GM12874 (cell line): ENCODE data around the gene ETV5.

Experiments used
- TF ChIP-seq, protein P1 (sequence below): IDR thresholded peaks from 2 replicates; pipeline ENCODE4 v1.5.1; 2011; ENCODE audit warnings: low read depth, mild to moderate bottlenecking, control low read depth, low read length, moderate library complexity; ENCODE audit not compliant: insufficient read depth

Gene ETV5

DNA sequence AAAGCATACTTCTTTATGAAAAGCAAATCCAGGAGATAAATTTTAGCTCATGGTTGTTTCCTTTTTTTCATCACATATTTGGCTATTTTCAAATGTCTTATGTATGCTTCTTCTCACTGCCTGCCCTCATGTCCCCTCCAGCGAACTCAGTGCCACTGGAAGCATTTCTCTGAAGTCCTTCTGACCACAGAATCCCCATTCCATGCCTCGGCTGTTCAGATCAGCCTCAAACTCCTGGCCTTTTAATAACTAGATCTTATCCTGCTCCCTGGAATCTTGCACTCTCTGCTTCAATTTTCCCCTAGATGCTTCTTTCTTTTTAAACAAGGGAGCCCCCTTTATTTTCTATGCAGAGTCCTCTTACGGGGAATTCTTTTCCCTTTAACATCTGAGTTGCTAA lies 10.1 kb downstream of the ETV5 start:
- TF ChIP-seq, protein P1, sequence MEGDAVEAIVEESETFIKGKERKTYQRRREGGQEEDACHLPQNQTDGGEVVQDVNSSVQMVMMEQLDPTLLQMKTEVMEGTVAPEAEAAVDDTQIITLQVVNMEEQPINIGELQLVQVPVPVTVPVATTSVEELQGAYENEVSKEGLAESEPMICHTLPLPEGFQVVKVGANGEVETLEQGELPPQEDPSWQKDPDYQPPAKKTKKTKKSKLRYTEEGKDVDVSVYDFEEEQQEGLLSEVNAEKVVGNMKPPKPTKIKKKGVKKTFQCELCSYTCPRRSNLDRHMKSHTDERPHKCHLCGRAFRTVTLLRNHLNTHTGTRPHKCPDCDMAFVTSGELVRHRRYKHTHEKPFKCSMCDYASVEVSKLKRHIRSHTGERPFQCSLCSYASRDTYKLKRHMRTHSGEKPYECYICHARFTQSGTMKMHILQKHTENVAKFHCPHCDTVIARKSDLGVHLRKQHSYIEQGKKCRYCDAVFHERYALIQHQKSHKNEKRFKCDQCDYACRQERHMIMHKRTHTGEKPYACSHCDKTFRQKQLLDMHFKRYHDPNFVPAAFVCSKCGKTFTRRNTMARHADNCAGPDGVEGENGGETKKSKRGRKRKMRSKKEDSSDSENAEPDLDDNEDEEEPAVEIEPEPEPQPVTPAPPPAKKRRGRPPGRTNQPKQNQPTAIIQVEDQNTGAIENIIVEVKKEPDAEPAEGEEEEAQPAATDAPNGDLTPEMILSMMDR, result no peak

DNA sequence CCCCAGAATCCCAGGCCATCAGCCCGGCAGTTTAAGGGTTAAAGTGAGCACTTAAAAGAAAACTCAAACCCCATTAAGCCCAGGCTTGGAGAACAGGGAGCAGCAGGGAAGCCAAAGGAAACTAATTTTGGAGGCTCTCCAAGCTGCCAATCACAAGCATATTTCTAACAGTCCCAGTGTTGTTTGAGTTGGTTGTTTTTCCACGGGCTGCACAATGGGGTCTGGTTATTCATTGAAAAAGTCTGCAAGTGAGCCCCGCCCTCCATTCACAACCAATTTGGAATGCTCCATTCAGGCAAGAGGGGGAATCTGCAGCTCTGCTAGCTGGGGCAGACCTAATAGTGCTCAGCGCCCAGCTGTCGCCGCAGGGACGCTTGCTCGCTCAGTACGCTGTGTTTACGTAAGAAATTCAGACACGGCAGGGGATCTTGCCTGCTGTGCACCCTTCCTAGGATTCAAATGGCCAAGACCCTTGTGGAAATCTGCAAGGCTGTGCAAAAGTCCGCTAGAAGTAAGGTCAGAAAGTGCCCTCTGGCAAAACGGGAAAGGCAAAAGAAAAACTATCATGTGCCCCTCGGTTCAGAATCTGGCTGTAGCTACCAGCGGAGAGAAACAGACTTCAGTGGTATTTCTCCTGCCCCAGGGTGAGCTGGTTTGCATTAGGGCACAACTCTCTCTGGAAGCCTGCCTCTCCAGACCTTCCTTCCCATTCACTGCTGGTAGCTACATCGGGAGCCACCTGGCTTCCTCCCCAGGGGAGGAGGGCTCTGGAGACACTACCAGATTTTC lies 11.0 kb downstream of the ETV5 start:
- TF ChIP-seq, protein P1, result no peak

DNA sequence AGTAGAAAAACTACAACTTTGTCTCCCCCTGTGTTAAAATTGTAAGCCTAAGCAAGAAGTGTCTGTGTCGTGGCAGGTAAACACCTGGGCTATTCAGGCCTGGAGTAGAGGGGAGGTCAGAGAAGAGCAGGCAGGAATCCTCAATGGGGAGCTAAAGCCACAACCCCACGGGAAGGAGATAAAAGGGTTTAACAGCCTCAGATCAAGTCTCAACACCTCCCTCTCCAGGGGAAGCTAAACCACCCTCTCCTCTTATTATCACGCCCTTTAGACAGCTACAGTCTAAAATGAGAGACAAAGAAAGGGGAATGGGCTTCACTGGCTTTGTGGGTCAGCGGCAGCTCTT lies 11.6 kb downstream of the ETV5 start:
- TF ChIP-seq, protein P1, result no peak

DNA sequence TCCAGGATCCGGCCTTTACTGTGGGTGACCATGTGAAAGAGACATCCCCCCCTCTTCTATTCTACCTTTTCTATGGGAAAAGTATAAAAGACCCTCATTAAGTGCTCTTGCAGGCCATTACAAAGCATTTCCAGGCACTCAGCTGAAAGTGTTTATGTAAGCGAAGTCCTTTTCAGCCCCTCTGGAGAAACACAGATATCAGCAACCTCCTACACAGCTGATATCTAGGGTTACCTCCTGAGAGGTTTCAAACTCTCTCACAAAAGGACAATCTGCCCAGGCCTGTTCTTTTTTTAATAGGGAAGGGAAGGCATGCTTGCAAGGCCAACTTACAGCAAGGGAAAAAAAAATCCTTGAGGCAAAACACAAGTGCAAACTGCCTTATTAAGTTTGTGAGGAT lies 12.6 kb downstream of the ETV5 start:
- TF ChIP-seq, protein P1, result no peak

DNA sequence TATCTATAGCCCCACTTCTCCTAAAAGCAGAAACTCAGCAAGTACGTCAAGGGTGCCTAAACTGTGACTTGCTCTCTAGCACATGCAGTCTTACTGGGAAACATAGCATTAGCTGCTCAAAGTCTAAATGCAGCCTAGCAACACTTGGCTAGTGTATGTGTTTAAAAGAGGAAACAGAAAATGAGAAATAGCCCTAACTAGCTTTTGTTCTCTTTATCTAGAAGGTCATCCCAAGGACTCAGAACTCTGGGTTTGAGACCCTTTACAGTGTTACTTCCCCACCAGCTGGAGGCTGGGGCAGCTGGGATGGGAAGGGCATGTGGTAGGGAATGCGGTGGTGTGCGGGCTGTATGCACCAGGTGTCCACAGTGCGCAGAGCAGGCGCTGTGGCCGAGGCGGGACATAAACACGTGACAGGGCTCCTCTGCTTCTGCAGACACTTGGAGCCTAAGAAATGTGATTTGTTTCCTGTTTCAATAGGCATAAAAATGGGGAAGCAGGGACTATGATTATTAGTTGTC lies 13.3 kb downstream of the ETV5 start:
- TF ChIP-seq, protein P1, result no peak

DNA sequence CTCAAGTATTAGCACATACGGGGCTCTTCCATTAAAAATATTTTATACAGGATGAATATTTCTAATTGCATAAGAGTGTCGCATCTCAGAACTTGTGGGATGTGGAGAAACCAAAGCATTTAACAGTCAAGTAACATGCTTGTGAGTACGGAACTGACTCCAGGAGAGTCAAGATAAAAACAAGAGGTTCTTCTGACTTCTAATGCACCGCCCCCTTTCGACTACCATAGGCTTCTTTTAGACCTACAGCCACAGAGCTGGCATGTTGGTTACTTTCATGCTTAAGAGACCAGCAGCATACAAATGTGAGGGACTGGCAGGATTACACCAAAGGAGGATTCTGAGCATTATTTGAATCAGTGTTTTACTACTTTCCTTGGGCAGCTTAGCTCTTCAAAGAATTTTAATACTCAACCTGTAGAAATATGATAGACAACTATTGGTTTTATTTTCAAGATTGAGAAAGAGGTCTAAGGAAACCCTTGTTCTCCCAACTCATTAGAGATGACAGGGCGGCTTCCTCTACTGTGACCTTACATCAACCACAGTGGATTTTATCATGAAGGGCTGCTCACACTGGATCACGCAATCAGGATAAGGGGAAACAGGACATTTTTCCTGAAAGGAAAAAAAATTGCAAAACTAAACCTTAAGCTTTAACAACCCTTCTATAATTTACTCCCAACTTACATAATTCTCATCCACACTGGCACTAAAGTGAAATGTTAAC lies 14.0 kb downstream of the ETV5 start:
- TF ChIP-seq, protein P1, result no peak

DNA sequence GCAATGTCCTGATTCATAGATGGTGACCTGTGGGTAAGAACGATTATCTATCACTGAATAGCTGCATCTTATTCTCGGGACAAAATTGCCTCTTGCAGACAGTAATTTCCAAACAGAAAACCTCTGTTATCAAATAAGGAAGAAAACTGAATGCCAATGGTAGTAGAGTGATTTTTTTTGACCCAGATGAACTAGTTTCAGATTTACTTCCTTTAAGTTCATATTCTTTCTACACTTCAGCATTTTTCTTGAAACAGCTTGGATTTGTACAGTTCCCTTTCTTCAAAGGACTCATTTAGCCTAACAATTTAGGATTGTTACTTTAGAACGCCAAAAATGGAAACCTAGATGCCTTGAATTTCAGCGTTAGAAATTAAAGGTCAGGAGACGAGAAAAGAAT lies 14.6 kb downstream of the ETV5 start:
- TF ChIP-seq, protein P1, result no peak
